Neural cell (in vitro differentiated cells): ENCODE data around the gene KRT82. TPM values are rescaled to one million over a fixed set of nuclear protein-coding genes. Genes with fewer than 3 reads are reported as not detected.

Experiments used
- H2AFZ ChIP-seq: fragments of 200-600, 300-800 bp; sonication (generic), shearing (Covaris generic); 2 replicates; pipeline ENCODE4 v1.6.0; 2014; ENCODE audit warnings: low read depth, mild to moderate bottlenecking, antibody characterized with exemption, low read length, moderate library complexity
- H3F3A ChIP-seq: fragments of 200-600 bp; shearing (Covaris generic); 2 replicates; pipeline ENCODE4 v1.6.1; 2016; ENCODE audit warnings: mild to moderate bottlenecking, moderate library complexity, mixed read lengths, antibody characterized with exemption, low read length; ENCODE audit not compliant: insufficient read depth, poor library complexity, severe bottlenecking
- H3K27ac ChIP-seq: fragments of 200-600, 300-800 bp; sonication (generic), shearing (Covaris generic); 2 replicates; pipeline ENCODE4 v1.5.1; 2014; ENCODE audit warnings: mild to moderate bottlenecking, low read length, moderate library complexity
- H3K27me3 ChIP-seq: fragments of 300-800, 200-600 bp; sonication (generic), shearing (Covaris generic); 2 replicates; pipeline ENCODE4 v1.6.0; 2014; ENCODE audit warnings: mild to moderate bottlenecking, low read depth, low read length, moderate library complexity; ENCODE audit not compliant: insufficient read depth
- H3K36me3 ChIP-seq: fragments of 300-800, 200-600 bp; sonication (generic), shearing (Covaris generic); 2 replicates; pipeline ENCODE4 v1.5.1; 2014; ENCODE audit warnings: mild to moderate bottlenecking, antibody characterized with exemption, low read length, moderate library complexity; ENCODE audit not compliant: insufficient read depth
- H3K4me2 ChIP-seq: fragments of 300-800, 200-600 bp; sonication (generic), shearing (Covaris generic); 2 replicates; pipeline ENCODE4 v1.6.0; 2014; ENCODE audit warnings: mild to moderate bottlenecking, low read length
- H3K4me3 ChIP-seq: fragments of 300-800, 200-600 bp; sonication (generic), shearing (Covaris generic); 2 replicates; pipeline ENCODE4 v1.5.1; 2014; ENCODE audit warnings: mild to moderate bottlenecking, low read length, moderate library complexity
- H3K79me2 ChIP-seq: fragments of 200-600 bp; shearing (Covaris generic); replicated peaks from 2 replicates; pipeline ENCODE4 v1.6.0; 2014; ENCODE audit warnings: mild to moderate bottlenecking, low read length, moderate library complexity; ENCODE audit not compliant: insufficient read depth
- H3K9ac ChIP-seq: fragments of 300-800, 200-600 bp; sonication (generic), shearing (Covaris generic); 2 replicates; pipeline ENCODE4 v1.6.1; 2016; ENCODE audit warnings: mild to moderate bottlenecking, low read length, mixed read lengths
- H3K9me2 ChIP-seq: fragments of 200-600 bp; shearing (Covaris generic); 2 replicates; pipeline ENCODE4 v1.6.1; 2016; ENCODE audit warnings: mild to moderate bottlenecking, low read length, mixed read lengths; ENCODE audit not compliant: insufficient read depth
- H3K9me3 ChIP-seq: fragments of 200-600, 300-800 bp; sonication (generic), shearing (Covaris generic); 2 replicates; pipeline ENCODE4 v1.6.1; 2016; ENCODE audit warnings: mild to moderate bottlenecking, mixed run types, low read length, moderate library complexity, mixed read lengths
- H4K20me1 ChIP-seq: fragments of 200-600 bp; shearing (Covaris generic); 2 replicates; pipeline ENCODE4 v1.6.1; 2016; ENCODE audit warnings: mild to moderate bottlenecking, mixed run types; ENCODE audit not compliant: insufficient read depth
- CTCF ChIP-seq: fragments of 450-650 bp; IDR thresholded peaks from 2 replicates; pipeline ENCODE4 v1.5.1; 2014; ENCODE audit warnings: antibody characterized with exemption, mild to moderate bottlenecking, moderate library complexity; ENCODE audit not compliant: poor library complexity, severe bottlenecking
- EP300 ChIP-seq: fragments of 450-650 bp; conservative IDR thresholded peaks from 2 replicates; pipeline ENCODE4 v1.6.1; 2014; ENCODE audit warnings: antibody characterized with exemption, mild to moderate bottlenecking, moderate library complexity; ENCODE audit not compliant: poor library complexity, severe bottlenecking
- EZH2 ChIP-seq: fragments of 200-600, 300-800 bp; shearing (Covaris generic), sonication (generic); IDR thresholded peaks from 2 replicates; pipeline ENCODE4 v1.6.1; 2014; ENCODE audit warnings: antibody characterized with exemption, low read length, borderline replicate concordance, mild to moderate bottlenecking; ENCODE audit not compliant: insufficient read depth, poor library complexity, severe bottlenecking
- MXI1 ChIP-seq: fragments of 450-650 bp; conservative IDR thresholded peaks from 2 replicates; pipeline ENCODE4 v1.6.1; 2014; ENCODE audit warnings: antibody characterized with exemption, mild to moderate bottlenecking; ENCODE audit not compliant: poor library complexity, severe bottlenecking
- POLR2AphosphoS5 ChIP-seq: IDR thresholded peaks from 2 replicates; pipeline ENCODE4 v1.6.1; 2012
- RAD21 ChIP-seq: fragments of 450-650 bp; conservative IDR thresholded peaks from 2 replicates; pipeline ENCODE4 v1.6.1; 2014; ENCODE audit warnings: antibody characterized with exemption, mild to moderate bottlenecking, moderate library complexity
- SMC3 ChIP-seq: fragments of 450-650 bp; conservative IDR thresholded peaks from 2 replicates; pipeline ENCODE4 v1.6.1; 2014; ENCODE audit warnings: antibody characterized with exemption, mild to moderate bottlenecking, moderate library complexity; ENCODE audit not compliant: poor library complexity
- TAF1 ChIP-seq: IDR thresholded peaks from 2 replicates; pipeline ENCODE4 v1.6.1; 2012; ENCODE audit warnings: low read depth
- polyA plus RNA-seq: library from polyadenylated mRNA; depleted of rRNA; stranded (reverse); fragments of >200 nt; gene quantifications from 2 replicates; pipeline ENCODE4 v1.2.3, GENCODE V29; 2014
- TF ChIP-seq, protein P1 (sequence below): IDR thresholded peaks from 2 replicates; pipeline ENCODE4 v1.6.1; 2012; ENCODE audit warnings: borderline replicate concordance

KRT82 gene
- polyA plus RNA-seq, 1 donor from 2014 or later, result not detected

DNA sequence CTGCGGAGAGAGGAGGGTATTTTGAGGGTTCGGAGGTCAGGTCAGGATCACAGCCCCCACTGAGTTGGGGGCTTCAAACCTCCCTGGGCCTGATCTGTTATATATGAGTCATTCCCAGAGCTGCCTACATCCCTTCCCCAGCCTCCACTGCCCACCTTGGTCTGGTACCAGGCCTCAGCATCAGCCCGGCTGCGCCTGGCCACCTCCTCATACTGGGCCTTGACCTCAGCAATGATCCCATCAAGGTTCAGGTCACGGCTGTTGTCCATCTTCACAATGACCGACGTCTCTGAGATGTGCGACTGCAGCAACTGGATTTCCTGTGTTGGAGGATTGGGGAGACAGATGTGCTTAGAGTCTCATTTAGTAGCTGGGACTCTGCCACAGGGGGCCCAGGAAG lies 24.9 kb downstream of the KRT82 start:
- H3K27me3 ChIP-seq, result no peaks in the 10 kb centered on the region
- no peaks in the 10 kb centered on the region for H3K79me2 ChIP-seq
- H3K36me3 ChIP-seq, result no peaks in the 10 kb centered on the region
- no peaks in the 10 kb centered on the region for H3F3A ChIP-seq
- no peak overlapping the region for H3K9ac ChIP-seq
- H3K27ac ChIP-seq, result no peak overlapping the region
- H4K20me1 ChIP-seq, result no peaks in the 10 kb centered on the region
- no peaks in the 10 kb centered on the region for H3K9me3 ChIP-seq
- H3K9me2 ChIP-seq, result no peaks in the 10 kb centered on the region
- TF ChIP-seq RAD21 (no peak), CTCF (no peak), EZH2 (no peak), EP300 (no peak), SMC3 (no peak), POLR2AphosphoS5 (no peak), TAF1 (no peak), MXI1 (no peak)
- TF ChIP-seq, protein P1, sequence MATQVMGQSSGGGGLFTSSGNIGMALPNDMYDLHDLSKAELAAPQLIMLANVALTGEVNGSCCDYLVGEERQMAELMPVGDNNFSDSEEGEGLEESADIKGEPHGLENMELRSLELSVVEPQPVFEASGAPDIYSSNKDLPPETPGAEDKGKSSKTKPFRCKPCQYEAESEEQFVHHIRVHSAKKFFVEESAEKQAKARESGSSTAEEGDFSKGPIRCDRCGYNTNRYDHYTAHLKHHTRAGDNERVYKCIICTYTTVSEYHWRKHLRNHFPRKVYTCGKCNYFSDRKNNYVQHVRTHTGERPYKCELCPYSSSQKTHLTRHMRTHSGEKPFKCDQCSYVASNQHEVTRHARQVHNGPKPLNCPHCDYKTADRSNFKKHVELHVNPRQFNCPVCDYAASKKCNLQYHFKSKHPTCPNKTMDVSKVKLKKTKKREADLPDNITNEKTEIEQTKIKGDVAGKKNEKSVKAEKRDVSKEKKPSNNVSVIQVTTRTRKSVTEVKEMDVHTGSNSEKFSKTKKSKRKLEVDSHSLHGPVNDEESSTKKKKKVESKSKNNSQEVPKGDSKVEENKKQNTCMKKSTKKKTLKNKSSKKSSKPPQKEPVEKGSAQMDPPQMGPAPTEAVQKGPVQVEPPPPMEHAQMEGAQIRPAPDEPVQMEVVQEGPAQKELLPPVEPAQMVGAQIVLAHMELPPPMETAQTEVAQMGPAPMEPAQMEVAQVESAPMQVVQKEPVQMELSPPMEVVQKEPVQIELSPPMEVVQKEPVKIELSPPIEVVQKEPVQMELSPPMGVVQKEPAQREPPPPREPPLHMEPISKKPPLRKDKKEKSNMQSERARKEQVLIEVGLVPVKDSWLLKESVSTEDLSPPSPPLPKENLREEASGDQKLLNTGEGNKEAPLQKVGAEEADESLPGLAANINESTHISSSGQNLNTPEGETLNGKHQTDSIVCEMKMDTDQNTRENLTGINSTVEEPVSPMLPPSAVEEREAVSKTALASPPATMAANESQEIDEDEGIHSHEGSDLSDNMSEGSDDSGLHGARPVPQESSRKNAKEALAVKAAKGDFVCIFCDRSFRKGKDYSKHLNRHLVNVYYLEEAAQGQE, result no peak
- H2AFZ ChIP-seq, result no peak overlapping the region
- no peak overlapping the region for H3K4me3 ChIP-seq
- H3K4me2 ChIP-seq, result no peak overlapping the region

GRCh38 chr12:52380271-52380694 lies 25.9 kb downstream of the KRT82 start:
- no peak for TF ChIP-seq MXI1
- no peak for TF ChIP-seq RAD21
- no peak for TF ChIP-seq SMC3
- TF ChIP-seq, protein P1, result no peak
- no peak for TF ChIP-seq CTCF
- no peak for TF ChIP-seq TAF1
- TF ChIP-seq POLR2AphosphoS5, result no peak
- TF ChIP-seq EP300, result no peak
- TF ChIP-seq EZH2, result no peak
- Histone ChIP-seq H3K9me3 (no peaks in the 10 kb centered on the region), H4K20me1 (no peaks in the 10 kb centered on the region), H3K4me3 (no peak overlapping the region), H3K79me2 (no peaks in the 10 kb centered on the region), H3K27me3 (no peaks in the 10 kb centered on the region), H3K4me2 (no peak overlapping the region), H3K9me2 (no peaks in the 10 kb centered on the region), H3K9ac (no peak overlapping the region), H2AFZ (no peak overlapping the region), H3F3A (no peaks in the 10 kb centered on the region), H3K36me3 (no peaks in the 10 kb centered on the region), H3K27ac (no peak overlapping the region)
